Mesothelial cell of epicardium (in vitro differentiated cells): ENCODE data around the gene EPDR1. TPM values are rescaled to one million over a fixed set of nuclear protein-coding genes. Genes with fewer than 3 reads are reported as not detected.

Experiments
- DNase-seq, 2 experiments: peaks; one replicate each; pipeline ENCODE4 v3.0.0; 2021; ENCODE audit warnings: low spot score in 2 of 2; ENCODE audit not compliant: unreplicated experiment in 2 of 2
- H3K27ac Mint-ChIP-seq: 2 replicates; pipeline ENCODE4 v1.8.0; 2021; ENCODE audit warnings: mixed read lengths
- H3K27me3 Mint-ChIP-seq: 2 replicates; pipeline ENCODE4 v1.8.0; 2021; ENCODE audit warnings: low read depth, mixed read lengths
- H3K36me3 Mint-ChIP-seq: 2 replicates; pipeline ENCODE4 v1.8.0; 2021; ENCODE audit warnings: mixed read lengths
- H3K4me1 Mint-ChIP-seq: 2 replicates; pipeline ENCODE4 v1.8.0; 2021; ENCODE audit warnings: mixed read lengths
- H3K4me3 Mint-ChIP-seq: 2 replicates; pipeline ENCODE4 v1.8.0; 2021; ENCODE audit warnings: mild to moderate bottlenecking, moderate library complexity, mixed read lengths
- H3K9me3 Mint-ChIP-seq: 2 replicates; pipeline ENCODE4 v1.8.0; 2021; ENCODE audit warnings: mixed read lengths
- total RNA-seq: library from RNA; stranded (reverse); gene quantifications from 3 replicates; pipeline ENCODE4 v1.2.1, GENCODE V29; 2021
- TF ChIP-seq, protein P1 (sequence below): fragments of 200-600 bp; sonication (generic); IDR thresholded peaks from one replicate; pipeline ENCODE4 v1.5.0; 2021; ENCODE audit warnings: antibody characterized with exemption; ENCODE audit not compliant: unreplicated experiment

The EPDR1 gene
- total RNA-seq, 1 donor from 2014 or later: 6.2 TPM

DNA sequence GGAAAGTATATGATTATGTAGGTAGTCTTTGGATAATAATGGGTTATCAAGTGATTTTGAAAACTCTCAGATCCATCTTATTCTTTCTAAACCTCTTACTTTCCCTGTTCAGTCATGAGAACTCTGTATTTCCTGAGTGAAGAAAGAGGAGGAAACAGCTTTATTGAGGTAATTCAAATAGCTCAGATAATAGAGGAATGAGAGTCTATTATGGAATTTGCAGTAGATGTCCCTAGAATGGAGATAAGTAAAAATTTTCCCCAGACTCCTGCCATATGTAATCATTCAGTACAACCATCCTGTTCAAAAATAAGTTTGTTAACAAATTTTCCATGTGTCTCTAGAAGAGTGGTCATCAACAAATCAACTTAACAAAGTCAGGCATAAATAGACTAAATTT, 36.4 kb downstream of the EPDR1 start:
- Mint-ChIP-seq H3K4me1 (no peaks in the 10 kb centered on the region), H3K4me3 (no peak overlapping the region), H3K27ac (no peak overlapping the region), H3K36me3 (no peaks in the 10 kb centered on the region), H3K9me3 (no peaks in the 10 kb centered on the region), H3K27me3 (no peaks in the 10 kb centered on the region)
- TF ChIP-seq, protein P1, sequence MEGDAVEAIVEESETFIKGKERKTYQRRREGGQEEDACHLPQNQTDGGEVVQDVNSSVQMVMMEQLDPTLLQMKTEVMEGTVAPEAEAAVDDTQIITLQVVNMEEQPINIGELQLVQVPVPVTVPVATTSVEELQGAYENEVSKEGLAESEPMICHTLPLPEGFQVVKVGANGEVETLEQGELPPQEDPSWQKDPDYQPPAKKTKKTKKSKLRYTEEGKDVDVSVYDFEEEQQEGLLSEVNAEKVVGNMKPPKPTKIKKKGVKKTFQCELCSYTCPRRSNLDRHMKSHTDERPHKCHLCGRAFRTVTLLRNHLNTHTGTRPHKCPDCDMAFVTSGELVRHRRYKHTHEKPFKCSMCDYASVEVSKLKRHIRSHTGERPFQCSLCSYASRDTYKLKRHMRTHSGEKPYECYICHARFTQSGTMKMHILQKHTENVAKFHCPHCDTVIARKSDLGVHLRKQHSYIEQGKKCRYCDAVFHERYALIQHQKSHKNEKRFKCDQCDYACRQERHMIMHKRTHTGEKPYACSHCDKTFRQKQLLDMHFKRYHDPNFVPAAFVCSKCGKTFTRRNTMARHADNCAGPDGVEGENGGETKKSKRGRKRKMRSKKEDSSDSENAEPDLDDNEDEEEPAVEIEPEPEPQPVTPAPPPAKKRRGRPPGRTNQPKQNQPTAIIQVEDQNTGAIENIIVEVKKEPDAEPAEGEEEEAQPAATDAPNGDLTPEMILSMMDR: no peak
- DNase-seq: no peak

DNA sequence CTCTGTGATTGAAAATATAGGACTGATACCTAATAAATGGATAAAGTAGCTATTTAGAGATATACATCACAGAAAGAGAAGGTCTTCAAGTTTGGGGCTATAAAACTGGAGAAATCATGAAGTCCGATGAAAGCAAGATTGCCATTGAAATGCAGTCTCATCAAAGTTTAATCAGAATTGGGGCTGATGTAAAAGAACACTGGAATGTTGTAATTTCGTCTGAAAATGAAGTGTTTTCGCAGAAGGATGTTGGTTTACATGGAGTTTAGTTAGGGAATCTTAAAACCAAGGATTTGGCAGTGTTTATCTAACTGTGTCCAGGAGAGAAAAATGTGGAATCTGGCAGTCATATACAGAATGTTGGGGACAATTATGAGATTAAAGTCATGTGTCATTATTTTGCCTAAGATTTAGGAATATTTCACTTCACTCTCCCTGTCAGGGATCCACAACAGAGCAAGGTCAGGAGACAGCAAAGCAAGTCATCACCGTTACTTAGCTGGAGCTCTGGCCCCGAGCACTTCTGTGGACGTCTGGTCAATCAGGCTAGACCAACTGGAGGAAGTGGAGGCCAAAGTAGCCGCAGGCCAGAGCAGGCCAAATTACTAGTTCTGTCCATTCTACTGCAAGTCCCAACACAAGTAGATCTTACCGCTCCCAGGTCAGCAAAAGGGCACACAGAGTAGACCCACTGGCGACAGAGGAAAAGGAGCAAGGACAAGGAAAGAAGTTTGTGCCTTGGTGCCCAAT, 37.0 kb downstream of the EPDR1 start:
- H3K36me3 Mint-ChIP-seq: no peaks in the 10 kb centered on the region
- H3K27ac Mint-ChIP-seq: peak overlapping the region; percentile 18
- no peaks in the 10 kb centered on the region for H3K27me3 Mint-ChIP-seq
- no peaks in the 10 kb centered on the region for H3K4me1 Mint-ChIP-seq
- no peak for DNase-seq
- no peak overlapping the region for H3K4me3 Mint-ChIP-seq
- TF ChIP-seq, protein P1: no peak
- no peaks in the 10 kb centered on the region for H3K9me3 Mint-ChIP-seq

DNA sequence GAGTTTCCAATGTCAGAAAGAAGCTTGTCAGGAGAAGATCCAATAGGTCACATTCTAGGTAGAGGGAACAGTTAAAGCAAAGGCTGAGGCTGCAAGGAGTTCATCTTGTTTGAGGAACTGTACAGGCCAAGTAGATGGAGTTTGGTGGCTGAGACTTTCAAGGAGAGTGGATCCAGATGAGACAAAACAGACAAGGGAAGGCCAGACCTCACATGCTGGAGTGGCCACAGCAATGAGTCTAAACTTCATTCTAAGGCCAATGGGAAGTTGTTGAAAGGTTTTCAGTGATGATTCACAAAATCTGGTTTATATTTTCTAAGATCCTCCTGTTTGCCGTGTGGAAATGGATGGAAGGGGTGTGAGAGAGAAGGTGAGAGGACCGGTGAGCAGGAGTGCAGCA, 40.0 kb downstream of the EPDR1 start:
- H3K36me3 Mint-ChIP-seq: no peaks in the 10 kb centered on the region
- TF ChIP-seq, protein P1: no peak
- no peaks in the 10 kb centered on the region for H3K27me3 Mint-ChIP-seq
- no peak overlapping the region for H3K27ac Mint-ChIP-seq
- H3K9me3 Mint-ChIP-seq: no peaks in the 10 kb centered on the region
- no peak overlapping the region for H3K4me3 Mint-ChIP-seq
- H3K4me1 Mint-ChIP-seq: no peaks in the 10 kb centered on the region
- DNase-seq: no peak

DNA sequence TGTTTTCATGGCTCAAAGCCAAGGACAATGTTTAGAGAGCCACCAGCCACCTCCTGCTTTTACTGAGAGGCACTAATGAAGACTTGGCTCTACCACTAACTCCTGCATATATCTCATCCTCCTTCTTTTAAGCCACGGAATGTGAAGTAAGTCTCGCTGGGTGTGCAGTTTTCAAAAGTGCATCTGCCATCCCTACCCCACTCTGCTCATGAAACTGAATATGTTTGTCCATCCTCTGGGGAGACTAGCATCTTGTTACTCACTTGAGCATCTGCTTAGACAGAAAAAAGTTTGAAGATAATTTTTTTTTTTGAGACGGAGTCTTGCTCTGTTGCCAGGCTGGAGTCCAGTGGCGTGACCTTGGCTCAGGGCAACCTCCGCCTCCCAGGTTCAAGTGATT, 40.8 kb downstream of the EPDR1 start:
- H3K4me1 Mint-ChIP-seq: no peaks in the 10 kb centered on the region
- no peak for DNase-seq
- no peaks in the 10 kb centered on the region for H3K9me3 Mint-ChIP-seq
- TF ChIP-seq, protein P1: no peak
- no peaks in the 10 kb centered on the region for H3K36me3 Mint-ChIP-seq
- no peak overlapping the region for H3K27ac Mint-ChIP-seq
- no peak overlapping the region for H3K4me3 Mint-ChIP-seq
- no peaks in the 10 kb centered on the region for H3K27me3 Mint-ChIP-seq

DNA sequence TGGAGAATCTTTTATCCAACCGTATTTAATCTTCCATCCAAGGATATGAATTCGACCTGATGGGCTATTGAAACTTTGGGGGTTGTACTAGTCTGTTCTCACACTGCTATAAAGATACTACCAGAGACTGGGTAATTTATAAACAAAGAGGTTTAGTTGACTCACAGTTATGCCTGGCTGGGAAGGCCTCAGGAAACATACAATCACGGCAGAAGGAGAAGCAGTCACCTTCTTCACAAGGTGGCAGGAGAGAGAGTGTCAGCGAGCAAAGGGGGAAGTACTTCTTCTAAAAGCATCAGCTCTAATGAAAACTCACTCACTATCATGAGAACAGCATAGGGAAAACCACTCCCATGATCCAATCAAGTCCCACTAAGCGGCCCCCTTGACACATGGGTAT, 43.8 kb downstream of the EPDR1 start:
- peaks cover 5% of the 10 kb centered on the region for H3K27me3 Mint-ChIP-seq
- no peaks in the 10 kb centered on the region for H3K36me3 Mint-ChIP-seq
- no peak overlapping the region for H3K27ac Mint-ChIP-seq
- no peaks in the 10 kb centered on the region for H3K4me1 Mint-ChIP-seq
- no peaks in the 10 kb centered on the region for H3K9me3 Mint-ChIP-seq
- DNase-seq: no peak
- no peak overlapping the region for H3K4me3 Mint-ChIP-seq
- TF ChIP-seq, protein P1: no peak
